HG02610 (cell line): ENCODE measurements around the gene COMMD3.
"Not testable (repeated sequence)": the region's sequence is repeated elsewhere in the genome, so short reads cannot be mapped to it uniquely, and the experiment has no call there.

Experiments used
- ATAC-seq: cut with Tn5 transposase; IDR thresholded peaks from one replicate; pipeline ENCODE4 v1.9.1; 2021; ENCODE audit warnings: mild to moderate bottlenecking, moderate library complexity; ENCODE audit not compliant: unreplicated experiment

COMMD3 gene

DNA sequence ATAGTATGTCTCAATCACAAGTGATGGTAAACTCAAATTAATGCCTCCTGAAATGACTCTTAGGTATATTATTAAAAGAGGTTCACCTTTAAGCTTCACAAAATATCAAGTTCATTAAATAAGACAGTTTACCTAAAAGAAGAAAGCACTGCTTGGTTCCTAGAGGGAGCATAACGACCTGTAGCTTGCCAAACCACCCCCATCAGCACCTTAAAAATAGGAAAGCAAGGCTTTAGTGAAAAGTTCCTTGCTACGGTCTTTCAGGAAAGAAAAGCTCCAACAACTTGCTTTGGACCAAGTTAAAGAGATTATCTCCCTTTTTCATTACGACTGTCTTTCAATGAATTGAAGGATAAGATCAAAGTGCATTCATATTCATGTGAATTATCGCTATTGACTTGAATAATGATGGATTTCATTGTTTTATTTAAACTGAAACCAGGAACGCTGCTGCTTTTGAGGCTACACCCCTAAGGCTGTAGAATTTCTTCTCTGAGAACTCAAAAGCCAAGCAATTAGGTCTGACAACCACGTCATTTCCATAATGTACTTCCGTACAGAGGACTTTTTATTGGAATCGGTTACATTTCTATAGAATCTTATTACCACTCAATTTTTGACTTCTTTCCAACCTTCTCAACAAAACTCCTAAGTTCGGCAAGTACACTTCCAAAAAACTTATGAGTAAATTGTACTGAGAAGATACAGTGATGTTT lies 22.2 kb downstream of the COMMD3 start:
- ATAC-seq: no peak

DNA sequence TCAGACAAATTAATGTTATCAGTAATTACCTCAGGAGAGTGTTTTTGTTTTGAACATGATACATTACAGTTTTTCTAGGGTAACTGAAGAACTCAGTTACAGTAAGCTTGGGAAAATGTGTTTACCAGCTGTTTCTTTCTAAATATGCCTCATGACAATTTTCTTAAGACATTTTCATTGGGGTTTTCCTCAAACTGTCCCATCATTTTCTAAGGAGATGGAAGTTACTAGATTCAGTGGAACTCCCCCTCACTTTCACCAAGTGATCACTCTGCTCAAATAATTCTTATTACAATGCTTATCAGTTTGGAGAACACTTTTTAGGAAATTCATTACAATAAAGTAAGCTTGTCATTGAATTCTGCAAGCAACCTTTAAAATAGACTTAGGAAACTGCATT lies 22.7 kb downstream of the COMMD3 start:
- no peak for ATAC-seq

DNA sequence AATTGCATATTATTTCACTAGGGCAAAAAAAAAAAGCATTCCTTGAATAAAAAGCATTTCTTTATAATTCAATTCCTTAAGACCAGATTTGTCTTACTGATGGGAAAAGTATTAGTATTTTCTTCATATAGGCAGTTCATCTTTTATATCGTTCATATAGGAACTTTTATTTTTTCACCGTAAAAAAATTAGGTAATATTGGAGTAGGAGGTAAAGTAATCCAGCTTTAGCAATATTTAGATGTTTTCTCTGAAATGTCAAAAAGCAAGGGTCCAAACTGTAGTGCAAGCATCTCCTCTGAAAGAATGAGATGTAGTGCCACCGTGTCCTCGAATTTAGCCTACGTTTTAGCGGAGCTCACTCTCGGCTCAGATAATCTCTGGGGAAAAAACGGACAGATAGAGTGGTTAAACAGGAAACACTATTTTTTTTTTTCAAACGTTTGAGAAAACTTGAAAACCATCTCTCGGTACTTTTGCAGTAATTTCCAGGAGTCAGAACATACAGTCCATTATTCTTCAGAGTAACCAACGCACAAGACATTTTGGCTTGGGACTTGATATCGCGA lies 23.7 kb downstream of the COMMD3 start:
- no peak for ATAC-seq

DNA sequence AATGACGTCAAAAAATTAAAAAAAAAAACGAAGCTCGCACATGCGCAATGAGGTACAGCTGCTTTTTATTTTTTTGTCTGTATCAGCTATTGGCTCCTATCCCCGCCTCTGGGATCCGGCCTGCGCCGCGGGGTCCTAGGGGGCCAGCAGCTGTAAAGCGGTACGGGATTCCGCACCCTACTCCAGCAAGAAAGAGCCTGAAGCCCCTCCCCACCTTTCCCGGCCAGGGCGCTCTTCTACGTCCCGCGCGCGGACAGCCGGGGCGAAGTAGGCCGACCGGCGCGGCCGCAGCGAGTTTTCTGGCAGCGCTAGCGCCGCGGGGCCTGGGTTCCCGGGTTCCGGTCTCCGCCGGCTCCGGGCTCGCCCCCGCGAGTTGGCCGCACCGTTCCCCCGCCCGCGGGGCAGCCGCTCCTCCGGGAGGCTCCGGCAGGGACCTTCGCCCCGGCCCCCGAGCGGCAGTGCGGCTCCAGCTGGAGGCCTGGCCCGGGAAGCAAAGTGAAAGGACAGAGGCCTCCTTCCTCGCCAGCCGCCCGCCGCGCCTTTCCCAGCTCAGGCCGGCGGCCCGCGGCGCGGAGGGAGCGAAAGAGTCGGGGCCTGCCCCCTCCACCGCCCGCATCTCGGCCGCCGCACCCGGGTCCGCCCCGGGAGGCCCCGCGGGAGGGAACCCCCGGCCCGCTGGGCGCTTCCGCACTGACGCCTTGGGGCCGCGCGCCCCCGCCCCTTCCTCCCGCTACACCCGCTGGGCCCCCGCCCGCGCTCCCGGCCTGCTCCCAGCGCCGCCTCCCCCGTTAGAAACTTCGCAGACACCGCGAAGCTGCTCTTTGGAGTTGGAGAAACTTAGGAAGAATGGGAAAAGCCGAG lies 24.4 kb downstream of the COMMD3 start:
- ATAC-seq: peak; percentile 46

DNA sequence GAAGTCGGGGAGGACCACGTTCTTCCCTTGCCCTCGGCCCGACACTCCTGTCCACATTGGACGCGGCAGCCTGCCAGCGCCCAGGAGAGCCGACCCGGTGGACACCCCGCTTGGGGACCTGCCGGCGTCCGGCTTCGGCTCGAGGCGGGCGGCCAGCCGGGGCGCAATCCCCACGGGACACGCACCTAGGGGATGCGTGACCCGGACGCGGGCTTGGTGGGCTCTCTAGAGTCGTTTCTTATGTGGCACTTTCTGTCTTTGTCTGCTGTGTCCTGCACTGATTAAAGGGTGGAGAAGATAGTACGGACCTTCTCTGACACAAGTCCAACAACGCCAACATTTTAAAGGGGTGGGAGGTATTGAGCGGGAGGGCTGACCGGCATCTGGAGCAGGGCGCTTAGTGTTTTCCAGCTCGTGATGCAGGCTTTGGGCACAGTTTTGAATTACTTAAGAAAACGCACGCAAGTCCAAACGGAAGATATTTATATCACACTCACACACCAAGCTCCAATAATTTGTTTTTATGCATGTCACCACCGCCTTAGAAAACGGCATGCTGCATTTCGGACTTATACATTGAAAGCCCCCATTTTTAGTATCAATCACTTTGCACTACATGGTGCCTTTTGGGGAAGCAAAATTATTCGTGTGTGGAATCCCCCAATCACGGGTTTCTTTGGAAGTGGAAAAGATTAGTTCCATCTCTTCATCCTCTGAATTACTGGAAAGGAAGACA lies 25.2 kb downstream of the COMMD3 start:
- peak; percentile 15 for ATAC-seq

DNA sequence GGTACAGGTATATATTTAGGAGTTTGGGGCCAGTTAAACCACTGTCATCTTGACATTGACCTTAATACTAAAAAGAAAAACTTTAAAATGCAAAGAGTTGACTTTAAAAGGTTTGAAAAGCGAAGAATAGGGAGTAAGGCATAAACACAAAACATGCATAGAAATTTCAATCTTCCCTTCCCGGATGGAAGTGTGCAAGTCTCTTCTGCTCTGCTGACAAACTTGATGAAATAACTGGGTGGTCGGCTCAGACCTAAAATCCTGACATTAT lies 25.7 kb downstream of the COMMD3 start:
- ATAC-seq: no peak

DNA sequence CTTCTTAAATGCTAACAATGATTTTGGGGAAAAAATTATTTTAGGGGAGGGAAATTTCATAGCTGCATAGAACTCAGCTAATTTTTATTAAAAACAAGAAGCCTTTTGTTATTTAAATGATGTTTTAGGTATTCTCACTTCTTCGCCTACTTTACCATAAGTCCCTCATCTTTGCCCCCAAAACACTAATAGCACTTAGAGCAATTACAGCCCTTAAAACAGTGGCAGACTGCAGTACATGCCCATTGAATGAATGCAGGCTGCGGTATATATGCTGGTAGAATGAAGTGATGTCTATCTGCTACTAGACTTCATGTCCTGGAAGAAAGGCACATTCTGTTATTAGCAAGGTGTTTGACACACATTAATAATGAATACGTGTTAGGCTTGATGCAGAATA lies 26.2 kb downstream of the COMMD3 start:
- no peak for ATAC-seq

DNA sequence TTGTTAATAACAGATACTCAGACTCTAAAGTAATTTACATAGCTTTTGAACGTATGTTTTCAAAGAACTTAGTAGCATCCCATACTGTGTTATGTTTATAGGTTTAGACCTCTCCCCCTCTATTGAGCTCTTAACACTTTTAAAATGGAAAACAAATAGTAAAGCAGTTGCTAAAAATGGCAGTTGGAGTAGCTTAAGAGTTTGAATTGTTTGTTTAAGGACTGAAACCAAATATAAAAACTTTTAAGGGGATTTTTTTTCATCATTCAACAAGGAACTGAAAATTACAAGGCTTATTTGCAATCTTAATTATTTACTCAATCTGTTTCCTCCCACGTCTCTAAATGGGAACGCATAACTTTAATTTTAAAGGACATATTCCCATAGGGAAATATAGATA lies 27.5 kb downstream of the COMMD3 start:
- no peak for ATAC-seq

DNA sequence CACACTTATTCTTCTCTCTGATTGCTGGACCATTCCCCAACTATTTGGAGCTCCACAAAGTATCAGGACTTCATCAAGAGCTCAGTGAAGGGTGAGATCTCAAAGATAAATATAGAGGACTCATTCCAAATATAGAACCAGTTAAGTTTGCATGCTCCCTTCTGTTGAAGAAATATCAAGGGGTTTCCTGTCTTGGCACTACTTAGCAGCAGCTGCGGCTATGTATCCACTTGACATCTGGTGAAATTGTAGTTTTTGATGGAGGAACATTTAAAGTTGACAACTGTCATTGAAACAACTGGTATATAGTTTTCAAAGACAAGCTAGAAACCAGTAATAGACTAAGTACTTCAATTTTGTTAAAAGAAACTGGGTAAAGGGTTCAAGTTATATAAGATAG lies 28.1 kb downstream of the COMMD3 start:
- no peak for ATAC-seq

DNA sequence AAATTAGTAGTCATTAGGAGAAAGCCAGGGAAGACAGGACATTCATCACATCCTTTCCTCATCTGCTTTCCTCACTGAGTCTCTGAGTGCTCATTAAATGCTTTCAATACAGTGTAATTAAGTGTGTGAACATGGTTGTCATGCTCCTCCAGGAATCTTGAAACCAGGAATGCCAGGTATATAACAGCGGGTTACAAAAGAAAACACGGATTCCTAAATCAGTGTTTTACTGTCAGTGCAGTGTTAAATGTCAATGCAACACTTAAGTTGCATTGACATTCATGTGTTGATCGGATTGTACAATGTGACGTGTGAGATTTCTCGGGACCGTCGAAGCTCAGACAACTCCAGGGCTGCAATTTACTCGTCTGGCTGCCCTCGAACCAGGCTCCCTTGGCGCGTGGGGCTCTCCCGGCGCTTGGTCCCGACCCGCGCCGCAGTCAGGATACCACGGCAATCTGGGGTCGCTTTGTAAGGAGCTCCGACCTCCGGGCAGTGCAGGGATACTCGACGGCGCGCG lies 28.7 kb downstream of the COMMD3 start:
- ATAC-seq: no peak

DNA sequence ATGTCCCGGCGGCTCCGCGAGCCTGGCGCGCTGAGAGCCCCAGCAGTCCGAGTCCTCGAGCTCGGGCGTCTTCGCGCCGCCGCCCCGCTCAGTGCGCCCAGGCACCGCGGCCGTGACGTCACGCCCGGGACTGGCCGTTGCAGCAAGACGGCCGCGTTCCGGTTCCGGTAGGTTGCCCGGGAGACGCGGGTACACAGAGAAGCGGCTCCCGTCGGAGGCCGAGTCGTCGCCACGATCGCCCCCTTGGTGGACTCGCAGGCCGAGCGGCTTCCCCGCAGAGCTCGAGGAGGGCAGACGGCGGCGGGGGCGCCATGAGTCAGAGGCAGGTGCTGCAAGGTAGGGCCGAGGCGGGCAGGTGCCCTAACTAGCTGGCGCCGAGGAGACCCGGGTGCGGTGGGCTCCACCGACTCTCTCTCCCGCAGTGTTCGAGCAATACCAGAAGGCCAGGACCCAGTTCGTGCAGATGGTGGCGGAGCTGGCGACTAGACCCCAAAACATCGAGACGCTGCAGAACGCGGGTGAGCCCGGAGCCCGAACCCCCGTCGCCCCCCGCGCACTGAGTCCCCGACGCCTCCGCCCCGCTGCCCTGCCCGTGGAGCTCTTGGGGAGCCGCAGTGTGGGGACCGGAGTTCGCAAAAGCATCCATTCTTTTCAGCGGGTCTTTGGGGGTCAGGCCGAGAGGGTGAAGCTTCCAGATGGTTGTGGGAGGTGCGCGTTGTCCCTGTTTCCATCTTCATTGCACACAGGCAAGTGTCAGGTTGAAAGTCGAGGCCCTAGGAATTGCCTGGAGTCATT lies 29.3 kb downstream of the COMMD3 start, which contains the start of gene SPAG6:
SPAG6 (plus strand) TSS at position 196 of the 795 bp plus-strand sequence; CDS start at position 312, 116 bp downstream.
- no peak for ATAC-seq

DNA sequence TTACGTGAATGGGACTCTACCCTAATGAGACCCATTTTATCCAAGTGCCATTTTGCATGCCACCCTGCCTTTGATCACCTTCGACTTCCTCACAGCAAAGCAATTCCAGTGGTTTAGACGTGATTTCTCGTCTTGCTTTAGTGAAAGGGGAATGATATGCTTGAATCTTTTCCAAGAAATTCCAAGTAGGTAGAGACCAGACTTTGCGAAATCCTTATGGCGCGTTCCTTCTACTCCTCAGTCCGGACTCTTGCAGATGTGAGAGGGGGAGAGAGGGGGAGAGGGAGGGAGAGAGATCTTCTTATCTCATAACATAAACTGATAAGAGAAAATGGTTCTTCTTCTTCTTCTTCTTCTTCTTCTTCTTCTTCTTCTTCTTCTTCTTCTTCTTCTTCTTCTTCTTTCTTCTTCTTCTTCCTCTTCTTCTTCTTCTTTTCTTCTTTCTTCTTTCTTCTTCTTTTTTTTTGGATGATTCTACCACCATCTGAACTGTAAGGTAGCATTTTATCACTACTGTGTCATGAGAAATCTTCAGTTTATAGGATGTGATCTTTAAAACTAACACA lies 30.0 kb downstream of the COMMD3 start:
- ATAC-seq: no peak

DNA sequence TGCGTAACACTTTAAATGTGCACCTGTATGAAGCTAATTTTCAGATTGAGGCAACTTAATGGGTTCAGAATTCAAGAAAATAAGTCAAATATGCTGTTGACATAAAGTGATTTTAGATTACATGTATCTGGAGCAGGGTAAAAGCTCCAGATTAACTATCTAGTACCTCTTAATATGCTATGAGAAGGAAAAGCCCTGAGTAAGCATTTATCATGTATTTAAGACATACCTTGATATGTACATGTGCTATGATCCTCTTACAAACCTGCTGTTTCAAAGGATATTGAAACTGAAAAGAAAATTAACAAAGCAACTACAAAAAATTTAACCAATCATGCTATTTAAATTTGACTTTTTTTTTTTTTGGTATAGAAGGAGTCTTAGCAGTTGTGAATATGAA lies 33.6 kb downstream of the COMMD3 start:
- no peak for ATAC-seq

DNA sequence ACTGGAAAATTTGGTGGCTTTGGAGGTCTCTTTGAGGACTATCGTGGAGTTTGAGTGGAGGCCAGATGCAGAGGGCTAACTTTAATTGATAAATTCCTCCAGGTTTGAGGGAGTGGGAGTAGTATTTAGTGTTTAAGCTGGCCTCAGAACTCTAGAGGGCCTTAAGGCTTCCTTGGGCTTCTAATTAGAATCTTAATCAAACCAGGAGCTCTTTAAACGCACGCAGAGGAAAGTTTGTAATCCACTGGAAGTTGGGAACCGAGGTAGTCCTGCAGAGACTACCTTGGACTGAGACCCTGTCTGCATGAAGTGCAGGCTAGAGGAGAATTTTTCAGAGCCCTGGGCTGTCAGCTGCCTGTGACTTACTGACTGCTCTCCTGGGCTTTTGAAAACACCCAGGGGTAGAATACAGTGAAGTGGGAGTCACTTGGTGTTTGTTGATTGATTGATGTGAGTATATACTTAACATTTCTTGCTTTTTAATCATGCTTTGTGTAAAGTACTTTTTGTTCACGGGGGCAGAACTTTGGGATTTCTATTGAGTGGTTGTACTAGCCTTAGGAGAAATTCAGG lies 35.0 kb downstream of the COMMD3 start:
- ATAC-seq: no peak

DNA sequence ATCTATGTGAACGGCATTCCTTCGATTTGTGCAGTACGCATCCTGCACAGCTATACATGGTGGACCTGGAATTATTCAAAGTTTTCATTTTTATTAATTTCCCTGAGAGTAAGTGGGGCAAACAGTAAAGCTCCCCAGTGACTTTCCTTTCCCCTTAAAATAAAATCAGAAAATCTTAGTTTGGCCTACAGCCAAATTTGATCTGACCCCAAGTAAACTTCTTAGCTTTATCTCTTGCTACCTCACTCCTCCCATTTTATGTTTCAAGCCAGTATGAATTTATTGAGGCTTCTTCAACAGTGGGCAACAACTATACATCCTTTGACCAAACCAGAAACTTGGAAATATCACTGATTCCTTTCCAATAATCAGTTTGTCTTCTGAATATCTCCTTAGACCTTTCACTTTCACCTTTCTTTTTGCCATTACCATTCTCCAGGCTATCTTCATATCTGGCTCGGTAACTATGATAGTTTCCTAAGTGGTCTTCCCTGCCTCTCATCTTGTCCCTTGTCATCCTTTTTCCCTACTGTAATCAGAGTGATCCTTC lies 40.2 kb downstream of the COMMD3 start:
- ATAC-seq: no peak

DNA sequence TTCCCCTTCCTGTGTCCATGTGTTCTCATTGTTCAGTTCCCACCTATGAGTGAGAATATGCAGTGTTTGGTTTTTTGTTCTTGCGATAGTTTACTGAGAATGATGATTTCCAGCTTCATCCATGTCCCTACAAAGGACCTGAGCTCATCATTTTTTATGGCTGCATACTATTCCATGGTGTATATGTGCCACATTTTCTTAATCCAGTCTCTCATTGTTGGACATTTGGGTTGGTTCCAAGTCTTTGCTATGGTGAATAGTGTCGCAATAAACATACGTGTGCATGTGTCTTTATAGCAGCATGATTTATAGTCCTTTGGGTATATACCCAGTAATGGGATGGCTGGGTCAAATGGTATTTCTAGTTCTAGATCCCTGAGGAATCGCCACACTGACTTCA lies 41.6 kb downstream of the COMMD3 start:
- ATAC-seq: not testable (repeated sequence)

DNA sequence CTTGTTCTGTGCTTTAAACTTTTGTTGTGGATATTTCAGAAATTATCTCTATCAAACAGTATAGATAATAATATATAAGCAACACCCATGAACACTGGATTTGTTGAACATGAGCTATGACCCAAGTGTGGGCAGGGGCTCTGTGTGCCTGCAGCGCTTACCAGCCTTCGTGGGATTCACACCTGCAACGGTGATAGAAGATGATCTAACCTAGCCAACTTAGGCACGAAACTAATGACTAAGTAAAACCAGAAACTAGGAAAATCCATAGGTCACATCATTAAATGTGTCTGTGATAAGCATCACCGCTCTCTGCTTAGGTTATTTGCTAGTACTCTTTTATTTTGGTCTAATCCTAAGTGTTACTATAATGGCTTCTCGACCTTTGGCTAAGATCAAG lies 47.1 kb downstream of the COMMD3 start:
- ATAC-seq: no peak

DNA sequence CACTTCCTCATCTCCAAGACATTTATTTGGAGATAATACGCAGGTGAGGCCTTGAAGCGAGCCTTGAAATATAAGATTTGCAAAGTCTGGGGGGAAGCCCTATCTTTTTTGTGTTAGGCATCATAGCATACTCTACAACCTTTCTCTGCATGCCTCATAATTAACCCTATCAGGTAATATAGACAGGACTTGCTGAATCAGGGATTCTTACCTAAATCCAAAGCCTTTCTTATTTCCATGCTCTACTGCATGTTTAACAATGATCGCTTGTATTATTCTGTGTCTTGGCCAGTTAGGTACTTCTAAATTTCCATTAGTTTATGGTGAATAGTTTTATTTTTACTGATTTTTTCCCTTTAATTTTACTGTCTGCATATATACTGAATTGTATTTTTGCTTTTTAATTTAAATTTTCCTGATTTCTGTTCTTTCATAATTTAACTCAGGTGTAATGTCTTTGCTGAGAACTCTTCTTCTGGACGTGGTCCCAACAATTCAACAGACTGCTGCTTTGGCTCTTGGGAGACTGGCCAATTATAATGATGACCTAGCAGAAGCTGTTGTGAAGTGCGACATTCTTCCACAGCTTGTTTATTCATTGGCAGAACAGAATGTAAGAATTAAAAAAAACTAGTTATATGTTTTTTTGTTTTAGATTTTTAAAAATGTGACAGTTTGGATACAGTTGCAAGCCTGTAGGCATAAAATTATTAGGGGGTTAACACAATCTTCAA lies 48.4 kb downstream of the COMMD3 start:
- ATAC-seq: no peak

DNA sequence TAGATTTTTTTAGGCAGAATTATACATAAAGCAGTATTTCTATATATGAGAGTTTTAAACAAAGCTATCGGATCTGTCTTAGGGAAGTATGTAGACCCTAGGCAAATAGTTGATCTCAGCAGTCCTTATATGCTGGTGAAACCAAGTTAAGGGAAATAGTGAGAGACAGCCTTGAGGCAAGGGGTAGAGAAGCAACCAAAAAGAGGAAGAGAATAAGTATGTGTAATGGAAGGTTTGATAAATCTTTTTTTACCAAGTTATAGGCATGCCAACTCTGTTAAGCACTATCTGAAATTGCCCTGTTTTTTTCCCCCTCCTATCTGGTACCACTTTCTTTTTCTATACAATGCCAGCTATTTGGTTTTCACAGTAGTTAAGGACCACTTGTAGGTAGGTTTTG lies 49.0 kb downstream of the COMMD3 start:
- peak; percentile 46 for ATAC-seq
